ENCODE data around the gene PRCD. TPM values are rescaled to one million over a fixed set of nuclear protein-coding genes. Genes with fewer than 3 reads are reported as not detected.

The PRCD gene
- total RNA-seq, 1 experiment from 2014 or later: 1.2 TPM

DNA sequence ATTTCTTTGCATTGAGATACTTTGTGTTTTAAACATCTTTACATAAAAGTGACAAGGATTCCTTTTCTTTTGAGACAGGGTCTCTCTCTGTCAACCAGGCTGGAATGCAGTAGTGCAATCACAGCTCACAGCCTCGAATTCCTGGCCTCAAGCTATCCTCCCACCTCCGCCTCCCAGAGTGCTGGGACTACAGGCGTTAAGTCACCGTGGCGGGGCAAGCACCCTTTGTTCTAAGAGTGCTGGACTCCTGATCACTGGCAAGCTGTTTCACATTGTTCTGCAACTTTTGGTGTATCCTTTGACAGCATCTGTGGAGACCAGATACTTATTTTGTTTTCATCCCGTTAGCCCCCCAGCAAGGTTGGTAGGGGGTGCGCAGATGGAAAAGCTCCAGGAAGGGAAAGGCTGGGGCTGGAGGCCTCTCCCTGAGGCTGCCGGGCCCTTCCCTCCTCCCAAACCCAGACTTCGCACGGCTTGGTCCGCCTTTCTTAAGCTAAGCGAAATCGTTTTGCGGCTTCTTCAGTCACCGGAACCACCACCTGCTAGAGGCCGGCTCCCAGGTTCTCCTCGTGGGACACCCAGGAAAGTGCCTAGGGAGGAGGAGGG lies 44.7 kb downstream of the PRCD start:
- no peaks in the 10 kb centered on the region for H3K9me3 ChIP-seq
- DNase-seq: no peak
- H3K4me3 ChIP-seq: no peak overlapping the region

DNA sequence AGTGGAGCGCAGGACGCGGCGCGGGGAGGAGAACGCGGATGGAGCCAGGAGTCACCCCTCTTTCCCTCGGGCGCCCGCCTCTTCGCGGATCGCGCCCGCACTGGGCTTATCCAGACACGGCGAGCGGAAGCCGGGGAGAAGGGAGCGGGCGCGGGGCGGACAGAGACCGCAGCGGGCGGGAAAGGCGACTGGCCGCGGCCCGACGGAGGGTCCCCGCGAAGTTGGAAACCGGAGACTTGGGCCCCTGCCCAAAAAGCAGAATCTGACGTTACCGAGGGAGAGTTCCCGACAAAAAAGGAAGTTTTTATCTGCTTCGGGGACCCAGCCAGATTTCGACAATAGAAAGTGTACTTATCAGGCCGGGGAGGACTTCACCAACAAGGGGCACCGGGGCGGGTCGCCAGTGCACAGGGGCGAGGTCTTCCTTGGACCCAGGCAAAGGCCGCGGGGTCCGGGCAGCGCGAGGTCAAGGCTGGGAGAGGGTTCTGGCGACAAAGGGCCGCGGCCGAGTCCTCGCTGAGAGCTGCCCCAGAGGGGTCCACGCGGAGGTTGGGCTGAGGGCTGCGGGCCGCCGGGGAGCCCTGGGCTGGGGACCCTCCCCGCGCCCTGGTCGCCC lies 45.3 kb downstream of the PRCD start:
- Histone ChIP-seq H3K4me3 (peak overlapping the region; percentile 53), H3K9me3 (no peaks in the 10 kb centered on the region), H3K36me3 (no peaks in the 10 kb centered on the region), H3K27me3 (no peaks in the 10 kb centered on the region)
- no peak for DNase-seq

More for the DNA sequence above, 44.7 kb downstream of the PRCD start:
- no peaks in the 10 kb centered on the region for H3K36me3 ChIP-seq
- H3K27me3 ChIP-seq: no peaks in the 10 kb centered on the region

DNA sequence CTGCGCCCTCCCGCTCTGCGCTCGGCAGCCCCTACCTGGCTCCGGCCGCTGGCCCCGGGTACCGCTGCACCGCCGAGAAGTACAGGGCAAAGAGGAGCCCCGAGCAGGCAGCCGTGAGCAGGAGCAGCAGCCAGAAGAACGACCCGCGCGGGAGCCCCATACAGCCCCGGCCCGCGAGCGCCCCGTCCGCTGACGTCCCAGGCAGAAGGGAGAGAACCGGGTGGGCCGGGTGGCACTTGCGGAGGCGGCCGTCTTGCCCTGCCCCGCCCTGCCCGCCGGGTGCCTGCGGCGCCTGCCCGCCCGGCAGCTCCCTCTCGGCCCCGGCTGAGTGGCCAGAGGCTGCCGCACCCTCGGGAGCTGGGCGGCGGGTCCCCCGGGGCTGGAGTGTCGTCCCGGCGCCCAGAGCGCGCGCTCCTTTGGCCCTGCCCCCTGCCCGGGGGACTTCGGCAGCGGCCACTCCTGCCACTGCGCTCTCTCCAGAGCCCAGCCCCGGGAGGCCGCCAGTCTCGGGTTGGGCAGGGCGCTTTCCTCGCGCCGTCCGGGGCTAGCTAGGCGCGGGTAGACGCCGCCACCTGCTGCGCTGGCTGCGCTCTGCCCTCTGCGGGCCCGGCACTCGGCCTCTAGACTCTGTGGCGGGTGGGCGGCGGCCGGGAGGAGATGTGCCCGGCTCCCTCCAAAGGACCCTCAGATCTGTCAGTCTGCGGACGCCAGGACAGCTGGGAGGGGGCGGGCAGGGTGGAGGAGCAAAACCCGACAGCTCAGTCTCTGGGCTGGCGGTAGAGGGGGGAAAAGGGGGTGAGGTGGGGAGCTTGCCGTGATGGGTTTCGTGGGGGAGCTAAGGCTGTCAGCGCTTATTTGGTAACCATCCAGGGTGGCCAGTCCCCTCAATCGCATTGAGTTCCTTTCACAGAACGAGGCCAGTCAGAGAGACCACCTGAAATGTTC lies 46.1 kb downstream of the PRCD start, which contains the start of gene ST6GALNAC2:
Gene ST6GALNAC2, minus strand, starts transcription at position 212 of the 945 bp plus-strand sequence. Its CDS starts 52 bp downstream, at position 160.
- Histone ChIP-seq H3K36me3 (no peaks in the 10 kb centered on the region), H3K4me3 (peak within 1 kb of the TSS; percentile 53), H3K27me3 (no peaks in the 10 kb centered on the region), H3K9me3 (no peaks in the 10 kb centered on the region)
- DNase-seq: peak; percentile 78

DNA sequence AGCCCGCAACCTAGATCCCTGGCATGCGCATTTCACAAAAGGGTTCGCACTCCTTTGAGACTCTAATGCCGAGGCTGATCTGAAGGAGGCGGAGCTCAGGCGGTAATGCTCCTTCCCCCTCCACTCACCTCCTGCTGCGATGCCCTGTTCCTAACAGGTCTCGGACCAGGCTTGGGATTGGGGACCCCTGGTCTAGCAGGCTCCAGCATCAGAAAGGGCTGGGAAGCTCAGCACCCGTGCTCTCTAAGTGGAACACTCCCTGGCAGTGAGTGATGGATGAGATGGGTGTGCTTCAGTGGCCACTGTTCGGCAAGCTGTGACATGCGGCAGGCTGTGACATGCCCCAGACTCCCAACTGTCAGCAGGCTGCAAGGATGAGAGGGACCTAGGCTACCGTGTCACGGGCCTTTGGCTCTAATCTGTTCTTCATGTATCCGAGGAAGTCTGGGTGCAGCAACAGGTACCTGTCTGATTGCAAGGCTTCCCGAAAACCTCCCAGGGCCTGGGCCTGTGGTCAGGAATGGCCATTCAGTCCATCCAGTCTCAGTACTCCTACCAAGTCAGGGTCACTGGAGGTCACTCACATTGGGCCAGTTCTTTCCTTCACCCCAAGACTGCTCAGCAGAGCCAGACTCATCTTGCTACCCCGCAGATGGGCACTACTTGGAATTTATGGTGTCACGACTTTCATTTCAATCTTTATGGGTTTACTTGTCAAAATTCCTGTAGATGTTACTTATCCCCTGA lies 47.1 kb downstream of the PRCD start:
- no peaks in the 10 kb centered on the region for H3K27me3 ChIP-seq
- no peaks in the 10 kb centered on the region for H3K9me3 ChIP-seq
- no peaks in the 10 kb centered on the region for H3K36me3 ChIP-seq
- no peak for DNase-seq
- H3K4me3 ChIP-seq: no peak overlapping the region

DNA sequence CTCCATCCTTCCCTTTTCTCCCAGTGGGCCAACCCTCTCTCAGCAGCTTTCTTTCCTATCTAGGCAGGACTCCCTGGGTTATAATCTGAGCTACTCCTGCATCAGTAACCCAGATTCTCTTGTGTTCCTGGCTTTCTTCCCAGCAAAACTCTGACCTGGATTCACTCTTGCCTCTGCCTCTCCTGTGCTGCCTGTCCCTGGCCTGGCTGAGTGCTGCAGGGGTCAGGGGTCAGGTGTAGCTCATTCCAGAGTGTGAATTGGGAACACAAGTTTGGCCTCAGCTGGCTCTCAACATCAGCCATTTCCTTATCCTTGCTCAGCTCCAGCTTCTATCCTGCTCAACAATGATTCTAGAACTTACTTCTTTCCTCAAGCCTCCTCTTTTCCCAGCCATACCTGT lies 48.3 kb downstream of the PRCD start:
- no peaks in the 10 kb centered on the region for H3K9me3 ChIP-seq
- H3K27me3 ChIP-seq: no peaks in the 10 kb centered on the region
- H3K36me3 ChIP-seq: no peaks in the 10 kb centered on the region
- DNase-seq: no peak
- no peak overlapping the region for H3K4me3 ChIP-seq

DNA sequence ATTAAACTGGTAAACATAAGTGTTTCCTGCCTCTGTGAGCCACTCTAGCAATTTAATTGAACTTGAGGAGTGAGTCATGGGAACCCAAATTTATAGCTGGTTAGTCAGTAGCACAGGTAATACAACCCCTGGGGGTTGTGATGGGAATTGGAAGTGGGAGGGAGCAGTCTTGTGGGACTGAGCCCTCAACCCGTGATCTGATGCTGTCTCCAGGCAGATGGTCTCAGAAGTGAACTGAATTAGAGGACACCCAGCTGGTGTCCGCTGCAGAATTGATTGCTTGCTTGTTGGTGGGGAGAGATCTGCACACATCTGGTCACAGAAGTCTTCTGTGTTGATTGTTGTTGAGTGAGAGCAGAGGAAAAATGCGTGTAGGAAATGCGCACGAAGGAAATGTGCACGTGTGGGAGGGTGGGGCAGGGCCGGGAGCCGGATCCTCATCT lies 53.6 kb downstream of the PRCD start:
- DNase-seq: no peak
- H3K4me3 ChIP-seq: no peak overlapping the region
- no peaks in the 10 kb centered on the region for H3K36me3 ChIP-seq
- no peaks in the 10 kb centered on the region for H3K9me3 ChIP-seq
- no peaks in the 10 kb centered on the region for H3K27me3 ChIP-seq

DNA sequence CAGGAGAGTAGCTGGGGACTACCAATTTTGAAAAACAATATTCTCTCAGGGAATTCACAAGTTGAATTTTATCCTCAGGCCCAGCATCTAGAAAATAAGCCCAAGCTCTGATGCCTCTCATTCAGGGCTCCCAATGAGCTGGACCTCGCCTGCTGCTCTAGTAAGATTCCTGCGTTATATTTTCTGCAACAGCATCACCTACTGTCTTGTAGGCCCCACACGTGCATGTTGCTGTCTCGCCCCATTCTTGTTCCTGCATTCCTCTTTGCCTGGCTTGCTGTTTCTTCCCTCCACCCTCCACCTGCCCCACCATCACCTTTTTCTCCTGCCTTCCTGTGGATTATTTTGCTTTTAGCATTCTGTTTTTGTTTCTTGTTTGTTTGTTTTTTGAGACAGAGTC lies 54.1 kb downstream of the PRCD start:
- DNase-seq: no peak
- no peaks in the 10 kb centered on the region for H3K27me3 ChIP-seq
- H3K4me3 ChIP-seq: no peak overlapping the region
- H3K36me3 ChIP-seq: no peaks in the 10 kb centered on the region
- no peaks in the 10 kb centered on the region for H3K9me3 ChIP-seq

DNA sequence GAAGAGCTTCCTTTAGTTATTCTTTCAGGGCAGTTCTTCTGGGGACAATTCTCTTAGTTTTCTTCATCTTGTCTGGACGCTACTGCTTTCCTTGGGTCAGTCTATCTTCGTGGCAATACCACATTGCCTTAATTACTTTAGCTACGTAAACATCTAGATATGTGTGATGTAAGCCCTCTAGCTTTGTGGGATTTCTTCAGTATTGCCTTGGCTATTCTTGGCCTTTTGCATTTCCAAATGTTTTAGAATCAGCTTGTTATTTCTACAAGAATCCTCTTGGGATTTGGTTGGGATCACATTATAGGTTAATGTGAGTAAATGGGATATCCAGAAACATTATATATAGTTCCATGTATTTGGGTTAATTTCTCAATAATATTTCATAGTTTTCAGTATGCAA lies 54.8 kb downstream of the PRCD start:
- Histone ChIP-seq H3K9me3 (no peaks in the 10 kb centered on the region), H3K4me3 (no peak overlapping the region), H3K36me3 (no peaks in the 10 kb centered on the region), H3K27me3 (no peaks in the 10 kb centered on the region)
- DNase-seq: no peak

Other genes with a start within 250 kb of the PRCD start
- gene QRICH2, start 231.8 kb upstream of the PRCD start, total RNA-seq (2014; rRNA removed; shearing (Covaris generic); ENCODE audit: low replicate concordance): 0.92 and 3.4 TPM in 2 replicates
- 64.7 and 72.1 TPM in 2 replicates for gene PRPSAP1, start 186.1 kb upstream of the PRCD start, total RNA-seq (2014; rRNA removed; shearing (Covaris generic); ENCODE audit: low replicate concordance)
- 17.7 and 25.1 TPM in 2 replicates for gene SPHK1, start 155.4 kb upstream of the PRCD start, total RNA-seq (2014; rRNA removed; shearing (Covaris generic); ENCODE audit: low replicate concordance)
- gene UBE2O, start 86.9 kb upstream of the PRCD start, total RNA-seq (2014; rRNA removed; shearing (Covaris generic); ENCODE audit: low replicate concordance): 19.7 and 32.7 TPM in 2 replicates
- not detected in 2 replicates for gene AANAT, start 72.4 kb upstream of the PRCD start, total RNA-seq (2014; rRNA removed; shearing (Covaris generic); ENCODE audit: low replicate concordance)
- 5.9 and 20.9 TPM in 2 replicates for gene RHBDF2, start 38.6 kb upstream of the PRCD start, total RNA-seq (2014; rRNA removed; shearing (Covaris generic); ENCODE audit: low replicate concordance)
- 7.6 and 14.0 TPM in 2 replicates for gene CYGB, start 2.3 kb upstream of the PRCD start, total RNA-seq (2014; rRNA removed; shearing (Covaris generic); ENCODE audit: low replicate concordance)
- gene ST6GALNAC2, start 45.8 kb downstream of the PRCD start, total RNA-seq (2014; rRNA removed; shearing (Covaris generic); ENCODE audit: low replicate concordance): 0.15 and 0.30 TPM in 2 replicates
- not detected in 2 replicates for gene ST6GALNAC1, start 103.7 kb downstream of the PRCD start, total RNA-seq (2014; rRNA removed; shearing (Covaris generic); ENCODE audit: low replicate concordance)
- gene MXRA7, start 170.9 kb downstream of the PRCD start, total RNA-seq (2014; rRNA removed; shearing (Covaris generic); ENCODE audit: low replicate concordance): 53.8 and 65.4 TPM in 2 replicates
- gene JMJD6, start 186.6 kb downstream of the PRCD start, total RNA-seq (2014; rRNA removed; shearing (Covaris generic); ENCODE audit: low replicate concordance): 28.2 and 55.1 TPM in 2 replicates
- gene METTL23, start 186.8 kb downstream of the PRCD start, total RNA-seq (2014; rRNA removed; shearing (Covaris generic); ENCODE audit: low replicate concordance): 44.4 and 44.9 TPM in 2 replicates
- gene SRSF2, start 197.3 kb downstream of the PRCD start, total RNA-seq (2014; rRNA removed; shearing (Covaris generic); ENCODE audit: low replicate concordance): 292 and 619 TPM in 2 replicates
- 23.8 and 24.9 TPM in 2 replicates for gene MFSD11, start 198.1 kb downstream of the PRCD start, total RNA-seq (2014; rRNA removed; shearing (Covaris generic); ENCODE audit: low replicate concordance)